HepG2 (cell line): ENCODE data around the gene ZFAND2A. TPM values are rescaled to one million over a fixed set of nuclear protein-coding genes. Genes with fewer than 3 reads are reported as not detected.
A peak's percentile ranks its signal among the peaks of the same experiment; 100 is the strongest.

Experiments used
- FOXA3 ChIP-seq: IDR thresholded peaks from 2 replicates; pipeline ENCODE4 v1.6.1; 2016; ENCODE audit warnings: missing genetic modification reagents, missing compliant biosample characterization
- HNF4G ChIP-seq, 2 experiments: sonication (generic) in 1 of 2; formaldehyde crosslinking in 1 of 2; IDR thresholded peaks; 2 replicates each; pipeline versions ENCODE4 v1.4.0 to v1.6.1; 2011 to 2020; ENCODE audit warnings: borderline replicate concordance in 2 of 2, low read depth in 2 of 2, mild to moderate bottlenecking in 2 of 2, low read length in 1 of 2, missing genetic modification reagents in 1 of 2, moderate library complexity in 1 of 2
- KLF15 ChIP-seq: sonication (generic); formaldehyde crosslinking; IDR thresholded peaks from 2 replicates; pipeline ENCODE4 v1.8.1; 2023; ENCODE audit warnings: borderline replicate concordance, mild to moderate bottlenecking, inconsistent platforms, missing genetic modification reagents, mixed read lengths
- POGZ ChIP-seq: sonication (generic); formaldehyde crosslinking; IDR thresholded peaks from 2 replicates; pipeline ENCODE4 v1.4.0; 2020; ENCODE audit warnings: mild to moderate bottlenecking, missing genetic modification reagents
- ZNF205 ChIP-seq: IDR thresholded peaks from 2 replicates; pipeline ENCODE4 v1.6.1; 2018; ENCODE audit warnings: missing biosample characterization, missing genetic modification reagents
- ZNF709 ChIP-seq: sonication (generic); formaldehyde crosslinking; IDR thresholded peaks from 2 replicates; pipeline ENCODE4 v1.5.0; 2020; ENCODE audit warnings: mild to moderate bottlenecking, missing genetic modification reagents
- ZZZ3 ChIP-seq: sonication (generic); formaldehyde crosslinking; IDR thresholded peaks from 2 replicates; pipeline ENCODE4 v1.4.0; 2020; ENCODE audit warnings: missing genetic modification reagents, mild to moderate bottlenecking, borderline replicate concordance
- polyA plus RNA-seq, 8 experiments: library from polyadenylated mRNA; depleted of rRNA in 3 of 8; stranded (reverse) in 7 of 8; unstranded in 1 of 8; fragments of >200 nt; fragmentation: Illumina TruSeq in 4 of 8; extraction: Trizol in 4 of 8; gene quantifications; 2 replicates each; pipeline versions ENCODE4 v1.2.1 to v1.2.3, GENCODE V29; 2011 to 2016; ENCODE audit warnings: low read depth in 4 of 8, missing spikeins in 1 of 8, mixed read lengths in 1 of 8; ENCODE audit not compliant: insufficient read depth in 1 of 8
- total RNA-seq, 5 experiments: library from RNA; depleted of rRNA; stranded (reverse); fragments of >200 nt; fragmentation: Illumina TruSeq; extraction: Trizol; gene quantifications; 2 replicates each; pipeline ENCODE4 v1.2.3, GENCODE V29; 2016; ENCODE audit warnings: low read depth in 1 of 5
- TF ChIP-seq, protein P1 (sequence below), 2 experiments: sonication (generic) in 1 of 2; formaldehyde crosslinking in 1 of 2; IDR thresholded peaks; 2 replicates each; pipeline versions ENCODE4 v1.4.0 to v1.6.1; 2016 to 2020; ENCODE audit warnings: borderline replicate concordance in 1 of 2, low read depth in 1 of 2, mild to moderate bottlenecking in 1 of 2, missing genetic modification reagents in 1 of 2
- TF ChIP-seq, protein P2 (sequence below): sonication (generic); formaldehyde crosslinking; IDR thresholded peaks from 2 replicates; pipeline ENCODE4; 2020; ENCODE audit warnings: missing genetic modification reagents, mild to moderate bottlenecking, borderline replicate concordance
- TF ChIP-seq, protein P3 (sequence below): sonication (generic); formaldehyde crosslinking; IDR thresholded peaks from 2 replicates; pipeline ENCODE4 v1.5.1; 2020; ENCODE audit warnings: mild to moderate bottlenecking, missing genetic modification reagents, moderate library complexity
- TF ChIP-seq, protein P4 (sequence below): sonication (generic); formaldehyde crosslinking; IDR thresholded peaks from 2 replicates; pipeline ENCODE4 v1.4.0; 2020; ENCODE audit warnings: mild to moderate bottlenecking, missing genetic modification reagents
- TF ChIP-seq, protein P5 (sequence below): sonication (generic); IDR thresholded peaks from 2 replicates; pipeline ENCODE4 v1.6.1; 2016; ENCODE audit warnings: low read depth, borderline replicate concordance

The ZFAND2A gene
- total and polyA plus RNA-seq, 2 of the 13 experiments (the other 11 are each of a cell fraction or from before 2014, with no cell fraction given): 140 to 153 TPM

DNA sequence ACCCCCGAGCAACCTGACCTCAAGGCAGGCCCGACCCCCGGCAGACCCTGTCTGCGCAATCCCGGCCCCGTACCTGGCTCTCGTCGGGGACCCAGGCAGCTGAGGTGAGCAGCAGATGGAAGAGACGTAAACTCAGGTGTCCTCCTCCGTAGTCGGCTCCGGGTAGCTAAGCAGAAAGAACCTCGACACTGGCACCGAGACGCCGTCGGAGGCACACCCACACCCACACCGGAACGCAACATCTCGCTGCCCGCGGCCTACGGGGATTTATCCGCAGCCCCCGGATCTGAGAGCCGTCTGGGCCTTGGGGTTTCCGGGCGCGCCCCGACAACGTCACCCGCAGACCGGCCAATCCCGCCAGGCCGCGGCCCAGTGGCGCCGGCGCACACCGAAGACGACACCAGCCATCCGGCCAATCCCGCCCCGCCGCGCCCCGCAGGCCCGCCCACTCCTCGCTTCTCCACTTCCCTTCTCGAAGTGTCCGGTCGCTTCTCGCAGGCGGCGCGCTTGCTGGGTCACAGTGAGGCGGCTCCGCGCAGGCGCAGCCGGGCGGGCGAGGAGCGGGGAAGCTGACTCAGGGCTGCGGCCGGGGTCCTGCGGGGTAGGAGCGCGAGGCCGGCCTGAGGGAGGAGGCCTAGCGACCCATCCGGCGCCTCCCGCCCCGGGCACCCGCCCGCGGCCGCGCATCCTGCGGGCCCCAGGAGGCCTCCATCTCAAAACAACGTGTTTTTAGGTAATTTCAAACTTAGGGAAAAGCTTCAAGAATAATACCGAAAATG, at the start of gene ZFAND2A (continued):
- TF ChIP-seq, protein P1, sequence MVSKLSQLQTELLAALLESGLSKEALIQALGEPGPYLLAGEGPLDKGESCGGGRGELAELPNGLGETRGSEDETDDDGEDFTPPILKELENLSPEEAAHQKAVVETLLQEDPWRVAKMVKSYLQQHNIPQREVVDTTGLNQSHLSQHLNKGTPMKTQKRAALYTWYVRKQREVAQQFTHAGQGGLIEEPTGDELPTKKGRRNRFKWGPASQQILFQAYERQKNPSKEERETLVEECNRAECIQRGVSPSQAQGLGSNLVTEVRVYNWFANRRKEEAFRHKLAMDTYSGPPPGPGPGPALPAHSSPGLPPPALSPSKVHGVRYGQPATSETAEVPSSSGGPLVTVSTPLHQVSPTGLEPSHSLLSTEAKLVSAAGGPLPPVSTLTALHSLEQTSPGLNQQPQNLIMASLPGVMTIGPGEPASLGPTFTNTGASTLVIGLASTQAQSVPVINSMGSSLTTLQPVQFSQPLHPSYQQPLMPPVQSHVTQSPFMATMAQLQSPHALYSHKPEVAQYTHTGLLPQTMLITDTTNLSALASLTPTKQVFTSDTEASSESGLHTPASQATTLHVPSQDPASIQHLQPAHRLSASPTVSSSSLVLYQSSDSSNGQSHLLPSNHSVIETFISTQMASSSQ (IDR thresholded peaks at IDR 0.05; ENCODE audit: low read depth): no peak
- TF ChIP-seq, protein P1 (CRISPR knock-in tag; IDR thresholded peaks at IDR 0.05; ENCODE audit: borderline replicate concordance): peak; percentile 7; the same call in 1 of the 2 replicates
- TF ChIP-seq, protein P2, sequence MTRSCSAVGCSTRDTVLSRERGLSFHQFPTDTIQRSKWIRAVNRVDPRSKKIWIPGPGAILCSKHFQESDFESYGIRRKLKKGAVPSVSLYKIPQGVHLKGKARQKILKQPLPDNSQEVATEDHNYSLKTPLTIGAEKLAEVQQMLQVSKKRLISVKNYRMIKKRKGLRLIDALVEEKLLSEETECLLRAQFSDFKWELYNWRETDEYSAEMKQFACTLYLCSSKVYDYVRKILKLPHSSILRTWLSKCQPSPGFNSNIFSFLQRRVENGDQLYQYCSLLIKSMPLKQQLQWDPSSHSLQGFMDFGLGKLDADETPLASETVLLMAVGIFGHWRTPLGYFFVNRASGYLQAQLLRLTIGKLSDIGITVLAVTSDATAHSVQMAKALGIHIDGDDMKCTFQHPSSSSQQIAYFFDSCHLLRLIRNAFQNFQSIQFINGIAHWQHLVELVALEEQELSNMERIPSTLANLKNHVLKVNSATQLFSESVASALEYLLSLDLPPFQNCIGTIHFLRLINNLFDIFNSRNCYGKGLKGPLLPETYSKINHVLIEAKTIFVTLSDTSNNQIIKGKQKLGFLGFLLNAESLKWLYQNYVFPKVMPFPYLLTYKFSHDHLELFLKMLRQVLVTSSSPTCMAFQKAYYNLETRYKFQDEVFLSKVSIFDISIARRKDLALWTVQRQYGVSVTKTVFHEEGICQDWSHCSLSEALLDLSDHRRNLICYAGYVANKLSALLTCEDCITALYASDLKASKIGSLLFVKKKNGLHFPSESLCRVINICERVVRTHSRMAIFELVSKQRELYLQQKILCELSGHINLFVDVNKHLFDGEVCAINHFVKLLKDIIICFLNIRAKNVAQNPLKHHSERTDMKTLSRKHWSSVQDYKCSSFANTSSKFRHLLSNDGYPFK (CRISPR knock-in tag): peak; percentile 65; the same call in 1 of the 2 replicates
- TF ChIP-seq ZNF709 (CRISPR knock-in tag) (peak; percentile 67; the same call in 1 of the 2 replicates), KLF15 (CRISPR knock-in tag) (peak; percentile 24; the same call in 1 of the 2 replicates), HNF4G (IDR thresholded peaks at IDR 0.05; ENCODE audit: borderline replicate concordance, low read depth, low read length) (no peak), HNF4G (CRISPR knock-in tag; IDR thresholded peaks at IDR 0.05; ENCODE audit: borderline replicate concordance, low read depth) (no peak), ZZZ3 (CRISPR knock-in tag) (peak; percentile 85; the same call in 1 of the 2 replicates), POGZ (CRISPR knock-in tag) (peak; percentile 76; the same call in 1 of the 2 replicates), ZNF205 (CRISPR knock-in tag) (no peak), FOXA3 (CRISPR knock-in tag) (peak; percentile 48; the same call in 1 of the 2 replicates)
- TF ChIP-seq, protein P3, sequence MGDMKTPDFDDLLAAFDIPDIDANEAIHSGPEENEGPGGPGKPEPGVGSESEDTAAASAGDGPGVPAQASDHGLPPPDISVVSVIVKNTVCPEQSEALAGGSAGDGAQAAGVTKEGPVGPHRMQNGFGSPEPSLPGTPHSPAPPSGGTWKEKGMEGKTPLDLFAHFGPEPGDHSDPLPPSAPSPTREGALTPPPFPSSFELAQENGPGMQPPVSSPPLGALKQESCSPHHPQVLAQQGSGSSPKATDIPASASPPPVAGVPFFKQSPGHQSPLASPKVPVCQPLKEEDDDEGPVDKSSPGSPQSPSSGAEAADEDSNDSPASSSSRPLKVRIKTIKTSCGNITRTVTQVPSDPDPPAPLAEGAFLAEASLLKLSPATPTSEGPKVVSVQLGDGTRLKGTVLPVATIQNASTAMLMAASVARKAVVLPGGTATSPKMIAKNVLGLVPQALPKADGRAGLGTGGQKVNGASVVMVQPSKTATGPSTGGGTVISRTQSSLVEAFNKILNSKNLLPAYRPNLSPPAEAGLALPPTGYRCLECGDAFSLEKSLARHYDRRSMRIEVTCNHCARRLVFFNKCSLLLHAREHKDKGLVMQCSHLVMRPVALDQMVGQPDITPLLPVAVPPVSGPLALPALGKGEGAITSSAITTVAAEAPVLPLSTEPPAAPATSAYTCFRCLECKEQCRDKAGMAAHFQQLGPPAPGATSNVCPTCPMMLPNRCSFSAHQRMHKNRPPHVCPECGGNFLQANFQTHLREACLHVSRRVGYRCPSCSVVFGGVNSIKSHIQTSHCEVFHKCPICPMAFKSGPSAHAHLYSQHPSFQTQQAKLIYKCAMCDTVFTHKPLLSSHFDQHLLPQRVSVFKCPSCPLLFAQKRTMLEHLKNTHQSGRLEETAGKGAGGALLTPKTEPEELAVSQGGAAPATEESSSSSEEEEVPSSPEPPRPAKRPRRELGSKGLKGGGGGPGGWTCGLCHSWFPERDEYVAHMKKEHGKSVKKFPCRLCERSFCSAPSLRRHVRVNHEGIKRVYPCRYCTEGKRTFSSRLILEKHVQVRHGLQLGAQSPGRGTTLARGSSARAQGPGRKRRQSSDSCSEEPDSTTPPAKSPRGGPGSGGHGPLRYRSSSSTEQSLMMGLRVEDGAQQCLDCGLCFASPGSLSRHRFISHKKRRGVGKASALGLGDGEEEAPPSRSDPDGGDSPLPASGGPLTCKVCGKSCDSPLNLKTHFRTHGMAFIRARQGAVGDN (CRISPR knock-in tag): peak; percentile 90
- TF ChIP-seq, protein P4, sequence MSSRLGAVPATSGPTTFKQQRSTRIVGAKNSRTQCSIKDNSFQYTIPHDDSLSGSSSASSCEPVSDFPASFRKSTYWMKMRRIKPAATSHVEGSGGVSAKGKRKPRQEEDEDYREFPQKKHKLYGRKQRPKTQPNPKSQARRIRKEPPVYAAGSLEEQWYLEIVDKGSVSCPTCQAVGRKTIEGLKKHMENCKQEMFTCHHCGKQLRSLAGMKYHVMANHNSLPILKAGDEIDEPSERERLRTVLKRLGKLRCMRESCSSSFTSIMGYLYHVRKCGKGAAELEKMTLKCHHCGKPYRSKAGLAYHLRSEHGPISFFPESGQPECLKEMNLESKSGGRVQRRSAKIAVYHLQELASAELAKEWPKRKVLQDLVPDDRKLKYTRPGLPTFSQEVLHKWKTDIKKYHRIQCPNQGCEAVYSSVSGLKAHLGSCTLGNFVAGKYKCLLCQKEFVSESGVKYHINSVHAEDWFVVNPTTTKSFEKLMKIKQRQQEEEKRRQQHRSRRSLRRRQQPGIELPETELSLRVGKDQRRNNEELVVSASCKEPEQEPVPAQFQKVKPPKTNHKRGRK (CRISPR knock-in tag): no peak
- TF ChIP-seq, protein P5, sequence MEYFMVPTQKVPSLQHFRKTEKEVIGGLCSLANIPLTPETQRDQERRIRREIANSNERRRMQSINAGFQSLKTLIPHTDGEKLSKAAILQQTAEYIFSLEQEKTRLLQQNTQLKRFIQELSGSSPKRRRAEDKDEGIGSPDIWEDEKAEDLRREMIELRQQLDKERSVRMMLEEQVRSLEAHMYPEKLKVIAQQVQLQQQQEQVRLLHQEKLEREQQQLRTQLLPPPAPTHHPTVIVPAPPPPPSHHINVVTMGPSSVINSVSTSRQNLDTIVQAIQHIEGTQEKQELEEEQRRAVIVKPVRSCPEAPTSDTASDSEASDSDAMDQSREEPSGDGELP: no peak
